PC-3 (cell line): ENCODE results near the gene C4orf46. TPM values are rescaled to one million over a fixed set of nuclear protein-coding genes. Genes with fewer than 3 reads are reported as not detected.

Experiments
- ATAC-seq: fragments of 200-7000 bp; cut with Tn5 transposase; 2 replicates; pipeline ENCODE4 v1.9.1; 2020; ENCODE audit warnings: mild to moderate bottlenecking, moderate library complexity
- BruUV-seq: library from RNA; stranded (reverse); fragments of 400-500 nt; replicated peaks from 2 replicates; lab custom pipeline; 2021; lab: Mats Ljungman, UMichigan
- CTCF ChIA-PET: fragments of 300-600 bp; sonication (Branson Sonifier 250); formaldehyde crosslinking; loops from one replicate; lab custom pipeline; 2022; ENCODE audit warnings: antibody characterized with exemption; lab: Charles Lee
- POLR2A ChIA-PET: fragments of 300-600 bp; sonication (Branson Sonifier 250); formaldehyde crosslinking; loops from one replicate; lab custom pipeline; 2022; ENCODE audit warnings: antibody characterized with exemption; ENCODE audit not compliant: unreplicated experiment; lab: Charles Lee
- DNase-seq: peaks from one replicate; pipeline ENCODE4 v3.0.0-alpha.2; 2015
- H2AFZ ChIP-seq: fragments of 300-600 bp; sonication (generic); 2 replicates; pipeline ENCODE4 v1.6.0; 2016; ENCODE audit warnings: antibody characterized with exemption, low read length
- H3F3A ChIP-seq: fragments of 300-600 bp; sonication (generic); one replicate; pipeline ENCODE4 v1.6.0; 2017; ENCODE audit warnings: antibody characterized with exemption, low read length, control low read depth, mild to moderate bottlenecking; ENCODE audit not compliant: unreplicated experiment
- H3K27ac ChIP-seq: fragments of 300-600 bp; sonication (generic); 2 replicates; pipeline ENCODE4 v1.5.1; 2016; ENCODE audit warnings: mild to moderate bottlenecking, low read length
- H3K27me3 ChIP-seq: fragments of 300-600 bp; sonication (generic); 2 replicates; pipeline ENCODE4 v1.6.1; 2016; ENCODE audit warnings: low read length, mixed read lengths
- H3K36me3 ChIP-seq: fragments of 300-600 bp; sonication (generic); 2 replicates; pipeline ENCODE4 v1.6.1; 2016; ENCODE audit warnings: low read depth, mixed run types, low read length, mixed read lengths
- H3K4me1 ChIP-seq: fragments of 300-600 bp; sonication (generic); 2 replicates; pipeline ENCODE4 v1.5.1; 2016; ENCODE audit warnings: low read length; ENCODE audit not compliant: insufficient read depth
- H3K4me2 ChIP-seq: fragments of 300-600 bp; sonication (generic); 2 replicates; pipeline ENCODE4 v1.6.0; 2016; ENCODE audit warnings: low read length
- H3K4me3 ChIP-seq: fragments of 300-600 bp; sonication (generic); 2 replicates; pipeline ENCODE4 v1.5.1; 2016; ENCODE audit warnings: mild to moderate bottlenecking, low read length, mixed read lengths
- H3K79me2 ChIP-seq: fragments of 300-600 bp; sonication (generic); 2 replicates; pipeline ENCODE4 v1.6.1; 2017; ENCODE audit warnings: low read length, mixed read lengths
- H3K9ac ChIP-seq: fragments of 300-600 bp; sonication (generic); 2 replicates; pipeline ENCODE4 v1.6.0; 2016; ENCODE audit warnings: mild to moderate bottlenecking, low read length
- H3K9me2 ChIP-seq: fragments of 300-600 bp; sonication (generic); replicated peaks from 2 replicates; pipeline ENCODE4 v1.6.1; 2016; ENCODE audit warnings: mixed run types, low read length, mixed read lengths
- H3K9me3 ChIP-seq: fragments of 300-600 bp; sonication (generic); 2 replicates; pipeline ENCODE4 v1.6.1; 2016; ENCODE audit warnings: low read length, mixed read lengths
- H4K20me1 ChIP-seq: fragments of 300-600 bp; sonication (generic); 2 replicates; pipeline ENCODE4 v1.6.1; 2016; ENCODE audit warnings: low read length, mixed read lengths
- CTCF ChIP-seq: fragments of 300-600 bp; sonication (generic); conservative IDR thresholded peaks from 2 replicates; pipeline ENCODE4 v1.5.1; 2017; ENCODE audit warnings: antibody characterized with exemption, low read depth, mild to moderate bottlenecking, low read length
- EZH2 ChIP-seq: fragments of 300-600 bp; sonication (generic); IDR thresholded peaks from one replicate; pipeline ENCODE4 v1.6.1; 2017; ENCODE audit warnings: antibody characterized with exemption, mild to moderate bottlenecking, low read length; ENCODE audit not compliant: unreplicated experiment
- EZH2phosphoT487 ChIP-seq: fragments of 300-600 bp; sonication (generic); IDR thresholded peaks from 2 replicates; pipeline ENCODE4 v1.6.1; 2018; ENCODE audit warnings: mild to moderate bottlenecking, antibody characterized with exemption, low read length, borderline replicate concordance
- intact Hi-C: fragments of 100-400 bp; cut with micrococcal nuclease; formaldehyde crosslinking; loops from 2 replicates; pipeline ENCODE4 v1.9.0; 2023
- total RNA-seq: library from RNA; depleted of rRNA; stranded (reverse); fragments of >200 nt; gene quantifications from 2 replicates; pipeline ENCODE4 v1.2.3, GENCODE V29; 2014

C4orf46 gene
- total RNA-seq, 1 experiment from 2014 or later: 10.9 TPM

GRCh38 chr4:158624889-158625478, 46.7 kb downstream of the C4orf46 start:
- Histone ChIP-seq H3K9ac (no peak overlapping the region), H3K9me3 (no peaks in the 10 kb centered on the region), H4K20me1 (no peaks in the 10 kb centered on the region), H3K4me1 (0 out of 2 replicates have a peak, but pooled peaks cover 3% of the 10 kb centered on the region), H2AFZ (no peak overlapping the region), H3K79me2 (no peaks in the 10 kb centered on the region), H3F3A (no peaks in the 10 kb centered on the region), H3K4me3 (no peak overlapping the region), H3K27ac (no peak overlapping the region), H3K9me2 (no peaks in the 10 kb centered on the region), H3K36me3 (no peaks in the 10 kb centered on the region), H3K27me3 (no peaks in the 10 kb centered on the region), H3K4me2 (no peak overlapping the region)
- ChIA-PET CTCF (no interaction called here), POLR2A (no interaction called here)
- TF ChIP-seq EZH2: no peak
- TF ChIP-seq EZH2phosphoT487: no peak
- TF ChIP-seq CTCF: peak; percentile 83
- intact Hi-C loops: loop anchor here (1.0 kb wide), 3 partner anchors 47 to 365 kb away; no protein-coding TSS in a partner anchor
- DNase-seq (peak; percentile 75), ATAC-seq (peak; percentile 63)
- BruUV-seq: no TSS peak

- Histone ChIP-seq H4K20me1 (no peaks in the 10 kb centered on the region), H3K4me2 (no peak overlapping the region), H3K79me2 (no peaks in the 10 kb centered on the region), H3K4me1 (0 out of 2 replicates have a peak, but pooled peaks cover 3% of the 10 kb centered on the region), H3K27me3 (no peaks in the 10 kb centered on the region), H3K36me3 (no peaks in the 10 kb centered on the region), H3K9ac (no peak overlapping the region), H3K27ac (no peak overlapping the region), H2AFZ (no peak overlapping the region), H3K9me2 (no peaks in the 10 kb centered on the region), H3K9me3 (no peaks in the 10 kb centered on the region), H3K4me3 (no peak overlapping the region), H3F3A (no peaks in the 10 kb centered on the region)
- BruUV-seq: no TSS peak
- intact Hi-C loops: no loop called here
- CTCF ChIA-PET: no interaction called here
- DNase-seq (peak; percentile 31), ATAC-seq (no peak)
- POLR2A ChIA-PET: no interaction called here
- TF ChIP-seq EZH2phosphoT487 (no peak), EZH2 (no peak), CTCF (no peak)
Measured at GRCh38 chr4:158622251-158622650, 49.4 kb downstream of the C4orf46 start.

DNA sequence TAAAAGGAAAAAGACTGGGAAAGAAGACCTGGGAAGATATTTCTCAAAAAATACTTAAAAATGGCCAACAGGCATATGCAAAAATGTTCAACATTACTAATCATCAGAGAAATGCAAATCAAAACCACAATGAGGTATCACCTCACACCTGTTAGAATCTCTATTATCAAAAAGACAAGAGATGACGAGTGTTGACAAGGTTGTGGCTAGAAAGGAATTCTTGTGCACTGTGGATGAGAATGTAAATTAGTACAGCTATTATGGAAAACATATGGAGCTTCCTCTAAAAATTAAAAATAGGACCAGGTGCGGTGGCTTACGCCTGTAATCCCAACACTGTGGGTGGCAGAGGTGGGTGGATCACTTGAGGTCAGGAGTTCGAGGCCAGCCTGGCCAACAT, 50.0 kb downstream of the C4orf46 start:
- no peaks in the 10 kb centered on the region for H3F3A ChIP-seq
- intact Hi-C loops: no loop called here
- POLR2A ChIA-PET: no interaction called here

More for the DNA sequence above, 50.0 kb downstream of the C4orf46 start:
- Histone ChIP-seq H3K79me2 (no peaks in the 10 kb centered on the region), H3K9me3 (no peaks in the 10 kb centered on the region), H3K4me2 (no peak overlapping the region), H3K36me3 (no peaks in the 10 kb centered on the region), H3K4me1 (0 out of 2 replicates have a peak, but pooled peaks cover 3% of the 10 kb centered on the region), H3K27ac (no peak overlapping the region), H4K20me1 (no peaks in the 10 kb centered on the region), H3K4me3 (no peak overlapping the region), H2AFZ (no peak overlapping the region), H3K27me3 (no peaks in the 10 kb centered on the region), H3K9me2 (no peaks in the 10 kb centered on the region), H3K9ac (no peak overlapping the region)
- no TSS peak for BruUV-seq
- TF ChIP-seq CTCF (no peak), EZH2phosphoT487 (no peak)
- ATAC-seq (no peak), DNase-seq (no peak)
- CTCF ChIA-PET: no interaction called here
